Bronchial epithelial cell (primary cell): ENCODE data around the gene ZNF799. TPM values are rescaled to one million over a fixed set of nuclear protein-coding genes. Genes with fewer than 3 reads are reported as not detected.
"Not testable (repeated sequence)": the region's sequence is repeated elsewhere in the genome, so short reads cannot be mapped to it uniquely, and the experiment has no call there.

Experiments used
- DNase-seq: peaks from one replicate; pipeline ENCODE4 v3.0.0-alpha.2; 2010; ENCODE audit warnings: low read depth
- FAIRE-seq: peaks from 2 replicates; lab custom pipeline; 2011; peaks lifted over from hg19 to GRCh38; lab: Jason Lieb, UNC
- H3K27me3 ChIP-seq: 2 replicates; pipeline ENCODE4 v1.5.1; 2011; ENCODE audit warnings: low read length; ENCODE audit not compliant: control insufficient read depth, insufficient read depth
- H3K36me3 ChIP-seq: 2 replicates; pipeline ENCODE4 v1.5.1; 2011; ENCODE audit warnings: low read length; ENCODE audit not compliant: control insufficient read depth, insufficient read depth
- H3K4me3 ChIP-seq: 2 replicates; pipeline ENCODE4 v1.5.1; 2011; ENCODE audit warnings: mild to moderate bottlenecking, low read depth, low read length, control low read depth
- CTCF ChIP-seq: IDR thresholded peaks from 2 replicates; pipeline ENCODE4 v1.5.1; 2011; ENCODE audit warnings: mild to moderate bottlenecking, moderate library complexity, low read length, control low read depth, inconsistent platforms; ENCODE audit not compliant: insufficient read depth, severe bottlenecking
- total RNA-seq: library from RNA; depleted of rRNA; stranded (reverse); fragments of >200 nt; gene quantifications from 2 replicates; pipeline ENCODE4 v1.2.1, GENCODE V29; 2014

The ZNF799 gene
- total RNA-seq, 1 donor from 2014 or later = 2.6 TPM

GRCh38 chr19:12425888-12426274 lies 24.8 kb upstream of the ZNF799 start:
- Histone ChIP-seq H3K36me3 (no peaks in the 10 kb centered on the region), H3K27me3 (no peaks in the 10 kb centered on the region), H3K4me3 (no peak overlapping the region)
- TF ChIP-seq CTCF = no peak
- FAIRE-seq (no peak), DNase-seq (no peak)

GRCh38 chr19:12425236-12425887 lies 24.3 kb upstream of the ZNF799 start:
- TF ChIP-seq CTCF = no peak
- no peak overlapping the region for H3K4me3 ChIP-seq
- no peaks in the 10 kb centered on the region for H3K27me3 ChIP-seq
- DNase-seq (no peak), FAIRE-seq (no peak)
- no peaks in the 10 kb centered on the region for H3K36me3 ChIP-seq

- DNase-seq, H3K4me3 ChIP-seq, FAIRE-seq, H3K27me3 ChIP-seq, H3K36me3 ChIP-seq: not testable (repeated sequence)
Measured at GRCh38 chr19:12417273-12417672, 16.2 kb upstream of the ZNF799 start.

- DNase-seq = no peak
- TF ChIP-seq CTCF = no peak
Measured at GRCh38 chr19:12411893-12412292, 10.8 kb upstream of the ZNF799 start.

GRCh38 chr19:12399901-12400632 lies 1.0 kb downstream of the ZNF799 start:
- H3K27me3 ChIP-seq, H3K36me3 ChIP-seq, FAIRE-seq: not testable (repeated sequence)
- H3K4me3 ChIP-seq = peak overlapping the region; percentile 72
- peak; percentile 23 for DNase-seq

More at GRCh38 chr19:12411893-12412292, 10.8 kb upstream of the ZNF799 start:
- no peak for FAIRE-seq
- Histone ChIP-seq H3K27me3 (no peaks in the 10 kb centered on the region), H3K4me3 (no peak overlapping the region), H3K36me3 (no peaks in the 10 kb centered on the region)

- not testable (repeated sequence) for H3K4me3 ChIP-seq, H3K27me3 ChIP-seq, DNase-seq, FAIRE-seq, H3K36me3 ChIP-seq
Measured at GRCh38 chr19:12391148-12391547, 9.9 kb downstream of the ZNF799 start.

GRCh38 chr19:12386365-12386764 lies 14.7 kb downstream of the ZNF799 start:
- not testable (repeated sequence) for H3K4me3 ChIP-seq, FAIRE-seq, DNase-seq, H3K27me3 ChIP-seq, H3K36me3 ChIP-seq

- no peak for TF ChIP-seq CTCF
- DNase-seq (no peak), FAIRE-seq (no peak)
- Histone ChIP-seq H3K36me3 (no peaks in the 10 kb centered on the region), H3K27me3 (no peaks in the 10 kb centered on the region), H3K4me3 (no peak overlapping the region)
Measured at GRCh38 chr19:12380444-12380737, 20.7 kb downstream of the ZNF799 start.
